HepG2 (cell line): Measurements from ENCODE around the gene RECK.

Experiments used
- ATF1 ChIP-seq: IDR thresholded peaks from 2 replicates; pipeline ENCODE4 v1.6.1; 2016; ENCODE audit warnings: mild to moderate bottlenecking, control low read depth
- FOXA1 ChIP-seq, 2 experiments: fragments of 450-650 bp in 1 of 2; sonication (generic) in 1 of 2; formaldehyde crosslinking in 1 of 2; IDR thresholded peaks; 2 replicates each; pipeline versions ENCODE4 v1.4.0 to v1.6.1; 2016 to 2020; ENCODE audit warnings: missing genetic modification reagents in 1 of 2
- GABPA ChIP-seq, 2 experiments: IDR thresholded peaks; 2 replicates each; pipeline ENCODE4 v1.6.1; 2011 to 2016; ENCODE audit warnings: low read depth in 2 of 2, low read length in 1 of 2, missing biosample characterization in 1 of 2, missing genetic modification characterization in 1 of 2
- GATAD1 ChIP-seq: IDR thresholded peaks from 2 replicates; pipeline ENCODE4 v1.6.1; 2016; ENCODE audit warnings: missing genetic modification reagents, missing compliant biosample characterization
- MAX ChIP-seq: IDR thresholded peaks from 2 replicates; pipeline ENCODE4 v1.6.1; 2012; ENCODE audit warnings: inconsistent platforms
- MED1 ChIP-seq: sonication (generic); formaldehyde crosslinking; IDR thresholded peaks from 2 replicates; pipeline ENCODE4 v1.4.0; 2020; ENCODE audit warnings: missing genetic modification reagents
- SIN3A ChIP-seq: IDR thresholded peaks from 2 replicates; pipeline ENCODE4 v1.6.1; 2011; ENCODE audit warnings: low read depth, mild to moderate bottlenecking, control low read depth, low read length, borderline replicate concordance
- TBX2 ChIP-seq: sonication (generic); formaldehyde crosslinking; IDR thresholded peaks from 2 replicates; pipeline ENCODE4 v1.5.0; 2020; ENCODE audit warnings: missing genetic modification reagents, mild to moderate bottlenecking, borderline replicate concordance
- ZNF335 ChIP-seq: sonication (generic); formaldehyde crosslinking; IDR thresholded peaks from 2 replicates; pipeline ENCODE4 v1.4.0; 2020; ENCODE audit warnings: missing genetic modification reagents
- TF ChIP-seq, protein P1 (sequence below): sonication (generic); formaldehyde crosslinking; IDR thresholded peaks from 2 replicates; pipeline ENCODE4 v1.5.0; 2020; ENCODE audit warnings: mild to moderate bottlenecking, missing genetic modification reagents, moderate library complexity
- TF ChIP-seq, protein P2 (sequence below): sonication (generic); formaldehyde crosslinking; IDR thresholded peaks from 2 replicates; pipeline ENCODE4 v1.4.0; 2020; ENCODE audit warnings: mild to moderate bottlenecking, low read depth, missing genetic modification reagents
- TF ChIP-seq, protein P3 (sequence below): sonication (generic); IDR thresholded peaks from 2 replicates; pipeline ENCODE4 v1.6.1; 2016; ENCODE audit warnings: low read depth, borderline replicate concordance

DNA sequence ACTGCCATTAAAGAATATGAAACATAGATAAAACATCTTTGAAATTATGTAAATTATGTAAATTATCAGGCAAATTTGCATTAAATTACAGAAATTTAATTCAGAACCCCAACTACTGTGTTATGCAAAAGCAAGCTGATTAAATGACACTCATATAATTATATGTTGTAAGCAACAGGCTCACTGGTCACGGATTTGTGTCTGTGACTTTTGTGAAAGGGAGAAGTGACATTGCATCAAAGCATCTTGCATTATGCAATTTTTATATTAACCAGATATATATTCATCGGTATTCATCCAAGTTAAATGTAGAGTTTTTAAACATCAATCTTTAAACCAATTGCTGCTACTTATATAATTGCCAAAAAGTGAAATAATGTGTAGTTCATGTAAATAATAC, 86.8 kb downstream of the RECK start:
- TF ChIP-seq, protein P1, sequence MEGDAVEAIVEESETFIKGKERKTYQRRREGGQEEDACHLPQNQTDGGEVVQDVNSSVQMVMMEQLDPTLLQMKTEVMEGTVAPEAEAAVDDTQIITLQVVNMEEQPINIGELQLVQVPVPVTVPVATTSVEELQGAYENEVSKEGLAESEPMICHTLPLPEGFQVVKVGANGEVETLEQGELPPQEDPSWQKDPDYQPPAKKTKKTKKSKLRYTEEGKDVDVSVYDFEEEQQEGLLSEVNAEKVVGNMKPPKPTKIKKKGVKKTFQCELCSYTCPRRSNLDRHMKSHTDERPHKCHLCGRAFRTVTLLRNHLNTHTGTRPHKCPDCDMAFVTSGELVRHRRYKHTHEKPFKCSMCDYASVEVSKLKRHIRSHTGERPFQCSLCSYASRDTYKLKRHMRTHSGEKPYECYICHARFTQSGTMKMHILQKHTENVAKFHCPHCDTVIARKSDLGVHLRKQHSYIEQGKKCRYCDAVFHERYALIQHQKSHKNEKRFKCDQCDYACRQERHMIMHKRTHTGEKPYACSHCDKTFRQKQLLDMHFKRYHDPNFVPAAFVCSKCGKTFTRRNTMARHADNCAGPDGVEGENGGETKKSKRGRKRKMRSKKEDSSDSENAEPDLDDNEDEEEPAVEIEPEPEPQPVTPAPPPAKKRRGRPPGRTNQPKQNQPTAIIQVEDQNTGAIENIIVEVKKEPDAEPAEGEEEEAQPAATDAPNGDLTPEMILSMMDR (CRISPR knock-in tag): no peak
- TF ChIP-seq, protein P2, sequence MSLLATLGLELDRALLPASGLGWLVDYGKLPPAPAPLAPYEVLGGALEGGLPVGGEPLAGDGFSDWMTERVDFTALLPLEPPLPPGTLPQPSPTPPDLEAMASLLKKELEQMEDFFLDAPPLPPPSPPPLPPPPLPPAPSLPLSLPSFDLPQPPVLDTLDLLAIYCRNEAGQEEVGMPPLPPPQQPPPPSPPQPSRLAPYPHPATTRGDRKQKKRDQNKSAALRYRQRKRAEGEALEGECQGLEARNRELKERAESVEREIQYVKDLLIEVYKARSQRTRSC (CRISPR knock-in tag): no peak
- TF ChIP-seq TBX2 (no peak), SIN3A (no peak), FOXA1 (IDR thresholded peaks at IDR 0.05) (no peak), FOXA1 (CRISPR knock-in tag; IDR thresholded peaks at IDR 0.05) (no peak), ATF1 (no peak), GABPA (IDR thresholded peaks at IDR 0.05; ENCODE audit: low read depth, low read length) (no peak), GABPA (CRISPR knock-in tag; IDR thresholded peaks at IDR 0.05; ENCODE audit: low read depth) (no peak), ZNF335 (CRISPR knock-in tag) (no peak), MED1 (CRISPR knock-in tag) (no peak), GATAD1 (CRISPR knock-in tag) (no peak), MAX (no peak)
- TF ChIP-seq, protein P3, sequence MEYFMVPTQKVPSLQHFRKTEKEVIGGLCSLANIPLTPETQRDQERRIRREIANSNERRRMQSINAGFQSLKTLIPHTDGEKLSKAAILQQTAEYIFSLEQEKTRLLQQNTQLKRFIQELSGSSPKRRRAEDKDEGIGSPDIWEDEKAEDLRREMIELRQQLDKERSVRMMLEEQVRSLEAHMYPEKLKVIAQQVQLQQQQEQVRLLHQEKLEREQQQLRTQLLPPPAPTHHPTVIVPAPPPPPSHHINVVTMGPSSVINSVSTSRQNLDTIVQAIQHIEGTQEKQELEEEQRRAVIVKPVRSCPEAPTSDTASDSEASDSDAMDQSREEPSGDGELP: no peak
